ENCODE results near the gene MBNL2.

The MBNL2 gene

DNA sequence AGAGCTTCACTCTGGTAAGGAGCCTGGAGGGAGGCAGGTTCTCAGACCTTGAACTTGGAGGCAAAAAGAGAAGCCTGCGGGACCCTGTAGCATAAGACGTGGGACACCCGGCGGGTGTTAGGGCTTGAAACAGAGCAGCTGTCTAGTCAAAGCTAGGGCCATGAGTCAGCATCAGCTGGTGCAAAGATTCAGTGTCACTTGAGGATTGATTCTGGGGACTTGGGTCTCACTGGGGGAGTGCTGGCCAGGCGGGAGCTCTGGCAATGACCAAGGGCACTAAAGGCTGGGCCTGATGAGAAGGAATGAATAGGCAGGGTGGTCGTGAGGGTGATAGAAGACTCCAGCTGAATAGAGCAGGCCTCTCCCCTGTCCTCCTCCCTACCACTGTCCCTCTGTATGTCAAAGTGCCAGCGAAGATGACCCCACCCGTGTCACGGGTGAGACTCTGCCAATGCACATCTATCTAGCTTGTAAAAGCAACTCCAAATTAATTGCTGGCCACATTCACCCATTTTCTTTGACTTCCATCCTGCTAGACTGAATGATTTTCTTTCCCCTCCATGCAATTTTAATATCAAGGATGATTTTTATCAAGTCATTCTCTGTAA lies 97.1 kb downstream of the MBNL2 start:
- no peak overlapping the region for H3K4me3 ChIP-seq (ENCODE audit: low read depth, low read length)

DNA sequence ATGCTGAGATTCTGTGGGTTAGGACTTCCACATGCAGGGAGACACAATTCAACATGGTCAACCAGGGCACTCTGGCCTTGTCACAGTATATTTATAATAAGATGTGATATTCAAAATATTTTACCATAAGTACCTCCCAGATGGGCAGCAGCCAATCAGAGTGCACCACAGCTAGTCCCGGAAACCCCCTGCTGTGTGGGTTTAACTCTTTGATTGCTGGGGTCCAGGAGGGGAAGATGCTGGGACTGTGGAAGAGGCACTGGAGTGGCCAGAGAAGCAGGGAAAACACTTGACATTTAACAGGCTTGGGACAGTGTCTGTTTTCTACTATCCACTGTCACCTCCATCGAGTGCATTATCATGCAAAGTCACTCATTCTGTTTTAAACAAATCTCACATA lies 99.0 kb downstream of the MBNL2 start:
- H3K4me3 ChIP-seq (ENCODE audit: low read depth, low read length): no peak overlapping the region

DNA sequence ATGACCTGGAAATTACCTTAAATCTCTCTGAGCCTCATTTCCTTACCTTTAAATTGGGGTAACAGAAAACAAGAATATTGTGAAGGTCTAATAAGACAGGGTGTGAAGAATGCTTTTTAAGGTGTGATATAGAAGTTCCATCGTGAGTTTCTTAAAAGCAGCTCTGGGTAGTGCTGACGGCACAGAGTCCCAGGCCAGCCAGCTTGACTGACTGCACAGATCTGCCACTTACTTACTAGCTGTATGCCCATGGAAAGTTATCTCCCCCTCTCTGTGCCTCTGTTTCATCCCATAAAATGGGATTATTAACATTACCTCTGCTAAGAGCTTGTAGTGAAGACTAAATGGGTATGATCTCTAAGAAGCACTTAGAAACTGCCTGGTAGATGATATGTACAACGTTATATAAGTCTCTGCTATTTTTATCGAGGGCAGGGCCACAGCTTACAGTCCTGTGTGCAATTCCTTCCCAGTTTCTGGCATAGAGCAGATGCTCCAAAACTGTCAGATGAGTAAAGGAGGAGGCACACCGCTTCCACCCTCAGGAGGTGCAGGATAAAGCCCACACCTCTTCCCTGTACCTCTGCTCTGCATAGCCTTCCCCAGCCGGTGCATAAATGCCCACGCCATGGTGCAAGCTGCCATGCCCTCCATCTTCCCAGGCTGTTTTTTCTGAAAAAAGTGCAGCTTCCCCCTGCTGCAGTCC lies 99.6 kb downstream of the MBNL2 start:
- no peak overlapping the region for H3K4me3 ChIP-seq (ENCODE audit: low read depth, low read length)

DNA sequence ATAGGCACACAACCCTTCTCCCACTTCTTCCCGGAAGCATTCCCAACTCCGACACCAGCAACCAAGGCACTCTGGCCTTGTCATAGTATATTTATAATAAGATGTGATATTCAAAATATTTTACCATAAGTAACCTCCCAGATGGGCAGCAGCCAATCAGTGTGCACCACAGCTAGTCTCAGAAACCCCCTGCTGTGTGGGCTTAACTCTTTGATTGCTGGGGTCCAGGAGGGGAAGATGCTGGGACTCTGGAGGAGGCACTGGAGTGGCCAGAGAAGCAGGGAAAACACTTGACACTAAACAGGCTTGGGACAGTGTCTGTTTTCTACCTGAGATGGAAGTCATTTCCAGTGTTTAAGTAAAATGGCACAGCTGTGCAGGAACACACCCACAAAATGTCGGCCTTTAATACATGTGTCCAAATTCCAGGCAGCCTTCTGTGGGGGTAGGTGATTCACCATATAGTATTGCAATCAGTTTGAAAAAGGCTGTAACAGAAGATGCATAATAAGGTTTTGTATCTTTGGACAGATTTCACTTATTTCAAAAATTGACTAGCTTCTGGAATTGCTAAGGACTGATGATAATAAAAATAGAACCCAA lies 100.7 kb downstream of the MBNL2 start:
- H3K4me3 ChIP-seq (ENCODE audit: low read depth, low read length): no peak overlapping the region

DNA sequence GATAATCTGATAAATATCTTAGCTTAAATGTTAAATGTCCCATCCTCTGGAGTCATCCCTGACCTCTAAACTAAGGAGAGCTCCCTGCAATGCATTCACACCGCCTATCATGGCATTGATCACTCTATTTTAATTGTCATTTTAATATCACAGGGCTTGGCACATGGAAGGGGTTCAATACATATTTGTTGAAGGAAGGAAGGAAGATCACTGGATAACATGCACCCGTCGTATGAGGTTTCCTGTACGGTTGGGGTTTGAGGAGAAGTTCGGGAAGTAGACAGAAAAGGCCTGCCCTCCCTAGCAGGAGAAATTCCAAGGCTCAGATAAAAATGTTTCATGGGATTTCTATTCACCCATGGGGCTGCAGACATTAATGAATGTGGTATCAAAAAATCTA lies 102.0 kb downstream of the MBNL2 start:
- H3K4me3 ChIP-seq (ENCODE audit: low read depth, low read length): no peak overlapping the region

DNA sequence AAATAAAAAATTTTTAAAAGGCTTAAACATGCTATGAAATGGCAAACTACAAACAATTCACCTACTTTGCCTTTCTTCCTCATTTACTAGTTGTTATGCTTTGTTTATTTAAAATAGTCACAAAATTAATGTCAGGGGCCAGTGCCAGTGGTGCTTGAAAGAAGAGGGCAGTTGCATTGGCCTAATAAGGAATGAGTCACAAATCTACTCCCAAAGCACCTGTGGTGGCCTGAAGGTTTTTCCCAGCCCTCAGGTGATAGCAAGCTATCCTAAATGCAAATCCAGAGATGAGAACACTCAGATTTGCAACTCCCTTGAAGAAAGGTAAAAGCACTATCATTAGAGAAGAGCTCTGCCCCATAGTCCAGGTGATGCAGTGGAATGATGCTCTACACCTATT lies 103.6 kb downstream of the MBNL2 start:
- no peak overlapping the region for H3K4me3 ChIP-seq (ENCODE audit: low read depth, low read length)

DNA sequence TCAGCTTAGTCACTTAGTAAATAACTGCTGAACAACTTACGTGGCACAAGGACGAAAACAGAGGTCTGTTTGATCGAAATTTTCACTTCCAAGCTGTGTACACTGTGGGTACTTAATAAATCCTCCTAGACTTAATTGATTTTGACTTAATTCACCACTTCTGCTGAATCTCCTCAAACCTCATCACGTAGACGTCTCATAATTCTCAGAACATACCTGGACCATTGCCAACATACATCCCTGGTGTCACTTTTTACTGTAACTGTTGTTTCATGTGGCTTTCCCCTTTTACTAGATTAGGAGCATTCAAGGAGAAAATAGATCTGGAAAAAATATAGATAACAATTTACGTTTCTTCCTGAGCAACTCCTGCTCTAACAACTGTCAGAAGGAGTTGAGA lies 105.0 kb downstream of the MBNL2 start:
- H3K4me3 ChIP-seq (ENCODE audit: low read depth, low read length): no peak overlapping the region

DNA sequence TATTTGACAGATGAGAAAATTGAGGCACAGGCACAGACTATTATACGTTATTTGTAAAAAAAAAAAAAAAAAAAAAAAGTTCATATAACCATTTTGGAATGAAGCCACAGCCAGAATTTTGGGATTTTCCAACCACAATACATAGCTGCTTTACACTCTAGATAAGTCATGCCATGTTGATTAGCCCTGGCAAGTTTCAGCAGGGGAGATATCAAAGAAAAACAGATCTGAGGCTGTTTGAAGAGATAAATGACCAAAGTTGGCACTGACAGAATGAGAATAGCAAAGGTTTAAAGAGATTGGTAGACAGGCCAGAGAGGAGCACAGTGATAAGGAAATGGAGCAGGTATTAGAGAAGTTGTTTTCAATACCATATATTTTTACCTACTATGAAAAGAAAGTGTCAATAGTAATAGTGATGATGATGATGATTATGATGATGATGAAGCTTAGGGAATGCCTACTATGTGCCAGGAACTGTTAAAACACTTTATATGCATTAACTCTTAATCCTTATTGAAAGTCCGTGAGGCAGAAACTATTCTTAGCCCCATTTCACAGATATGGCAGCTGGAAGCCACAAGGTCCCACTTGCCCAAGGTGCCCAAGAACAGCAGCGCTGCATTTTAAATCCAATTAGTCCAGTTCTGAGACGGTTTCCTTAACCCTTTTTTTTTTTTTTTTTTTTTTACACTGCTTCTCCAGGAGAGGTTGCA lies 105.5 kb downstream of the MBNL2 start:
- no peak overlapping the region for H3K4me3 ChIP-seq (ENCODE audit: low read depth, low read length)

DNA sequence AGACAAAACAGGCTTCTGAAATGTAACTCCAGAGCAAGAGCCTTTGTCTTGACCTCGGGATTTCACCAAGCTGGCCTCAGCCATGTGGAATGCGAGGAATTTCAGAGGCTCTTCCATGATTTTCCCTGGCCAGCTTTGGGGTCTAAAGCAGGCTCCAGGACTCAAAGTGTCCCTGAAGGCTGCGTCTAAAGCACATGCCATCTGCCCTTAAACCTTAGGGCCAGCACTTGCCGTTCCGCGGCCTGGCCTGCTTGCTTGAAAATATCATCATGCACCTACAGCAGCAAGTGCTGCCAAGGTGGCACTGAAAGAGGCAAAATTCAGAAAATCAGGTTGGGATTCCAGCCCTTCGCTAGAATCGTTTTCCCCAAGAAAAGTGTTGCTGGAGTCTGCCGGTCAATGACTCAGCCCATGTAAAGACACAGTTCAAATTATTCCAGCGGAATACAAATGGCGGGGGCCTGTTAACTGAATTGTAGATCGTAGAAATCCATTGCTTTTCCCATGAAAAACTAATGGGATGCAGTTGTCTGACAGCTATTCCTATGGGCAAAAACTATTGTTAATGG lies 106.2 kb downstream of the MBNL2 start:
- no peak overlapping the region for H3K4me3 ChIP-seq (ENCODE audit: low read depth, low read length)

DNA sequence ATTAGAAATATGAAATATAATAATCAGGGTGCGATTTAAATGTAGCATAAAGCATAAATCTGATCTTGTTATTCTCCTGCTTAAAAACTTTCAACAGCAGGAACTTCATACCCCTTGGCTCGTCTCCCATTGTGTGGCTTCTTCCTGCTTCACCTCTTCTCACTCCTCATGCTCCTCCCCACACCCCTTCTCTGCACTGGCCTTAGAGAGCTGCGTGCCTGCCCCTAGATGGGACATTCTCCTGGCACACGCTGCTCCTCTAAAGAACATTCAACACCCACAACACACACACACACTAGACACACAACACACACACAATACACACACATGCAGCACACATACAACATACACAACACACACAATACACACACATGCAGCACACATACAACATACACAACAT lies 107.2 kb downstream of the MBNL2 start:
- H3K4me3 ChIP-seq (ENCODE audit: low read depth, low read length): no peak overlapping the region

DNA sequence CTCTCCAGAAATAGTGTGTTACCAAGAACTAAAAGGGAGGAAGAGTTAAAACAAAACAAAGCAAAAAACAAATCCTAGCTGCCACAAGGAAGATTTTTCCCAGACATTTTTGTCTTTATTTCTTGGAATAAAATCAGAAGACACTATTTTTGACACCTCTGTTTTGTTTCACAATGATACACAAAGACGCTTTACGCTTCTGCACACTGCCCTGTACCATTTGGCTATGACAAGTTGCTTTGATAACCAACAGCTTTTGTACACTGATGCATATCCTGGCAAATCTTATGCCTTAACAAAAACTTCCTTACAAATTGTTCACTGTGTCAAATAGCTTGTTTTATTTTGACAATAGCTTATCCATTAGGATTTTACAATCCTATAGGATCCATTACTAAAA lies 108.3 kb downstream of the MBNL2 start:
- H3K4me3 ChIP-seq (ENCODE audit: low read depth, low read length): no peak overlapping the region

DNA sequence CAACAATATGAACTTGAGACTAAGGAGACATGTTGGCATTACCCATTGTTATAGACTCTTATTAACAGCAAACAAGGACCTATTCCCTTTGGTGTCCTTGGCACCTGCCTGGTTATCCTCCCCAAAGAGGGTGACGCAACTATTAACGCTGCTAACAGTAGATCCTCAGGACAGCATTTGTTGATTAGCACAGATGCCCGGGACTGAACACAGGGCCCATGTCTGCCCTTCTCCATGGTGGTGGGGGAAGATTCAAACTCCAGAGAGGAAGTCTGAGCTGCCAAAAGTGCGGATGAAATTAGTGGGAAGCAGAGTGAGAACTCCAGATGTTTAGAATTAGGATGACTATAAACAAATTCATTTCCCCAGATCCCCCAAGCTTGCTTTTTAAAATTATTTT lies 110.6 kb downstream of the MBNL2 start:
- no peak overlapping the region for H3K4me3 ChIP-seq (ENCODE audit: low read depth, low read length)

DNA sequence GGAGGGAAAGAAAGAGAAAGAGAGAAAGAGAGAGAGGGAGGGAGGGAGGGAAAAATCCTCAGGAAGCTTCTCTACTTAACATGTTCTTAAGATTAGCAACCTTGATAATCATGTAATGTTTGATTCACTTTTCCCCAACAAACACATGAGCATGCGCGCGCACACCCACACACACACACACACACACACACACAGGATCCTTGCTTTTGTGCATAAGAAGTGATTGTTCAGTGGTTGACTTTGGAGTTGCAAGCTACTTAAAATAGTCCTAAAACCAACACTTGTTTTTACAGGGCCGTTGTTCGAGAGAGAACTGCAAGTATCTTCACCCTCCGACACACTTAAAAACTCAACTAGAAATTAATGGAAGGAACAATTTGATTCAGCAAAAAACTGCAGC lies 111.8 kb downstream of the MBNL2 start:
- H3K4me3 ChIP-seq (ENCODE audit: low read depth, low read length): no peak overlapping the region

DNA sequence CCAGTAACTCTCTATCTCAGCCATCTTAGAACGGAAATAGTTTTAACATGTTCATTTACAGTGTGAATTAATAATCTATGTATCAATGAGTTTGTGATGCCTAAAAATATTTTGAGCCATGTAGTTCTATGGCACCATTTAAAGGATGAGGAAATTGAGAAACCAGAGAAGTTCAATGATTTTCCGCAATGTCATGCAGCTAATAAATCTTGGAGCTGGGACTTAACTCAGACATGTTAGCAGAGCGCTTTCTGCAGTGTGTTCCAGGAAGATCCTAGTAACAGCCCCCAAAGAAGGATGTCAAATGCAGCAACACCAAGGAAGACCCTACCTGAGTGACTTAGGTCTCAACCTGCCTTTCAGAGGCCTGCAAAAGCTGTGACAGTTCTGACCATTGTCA lies 112.6 kb downstream of the MBNL2 start:
- no peak overlapping the region for H3K4me3 ChIP-seq (ENCODE audit: low read depth, low read length)

DNA sequence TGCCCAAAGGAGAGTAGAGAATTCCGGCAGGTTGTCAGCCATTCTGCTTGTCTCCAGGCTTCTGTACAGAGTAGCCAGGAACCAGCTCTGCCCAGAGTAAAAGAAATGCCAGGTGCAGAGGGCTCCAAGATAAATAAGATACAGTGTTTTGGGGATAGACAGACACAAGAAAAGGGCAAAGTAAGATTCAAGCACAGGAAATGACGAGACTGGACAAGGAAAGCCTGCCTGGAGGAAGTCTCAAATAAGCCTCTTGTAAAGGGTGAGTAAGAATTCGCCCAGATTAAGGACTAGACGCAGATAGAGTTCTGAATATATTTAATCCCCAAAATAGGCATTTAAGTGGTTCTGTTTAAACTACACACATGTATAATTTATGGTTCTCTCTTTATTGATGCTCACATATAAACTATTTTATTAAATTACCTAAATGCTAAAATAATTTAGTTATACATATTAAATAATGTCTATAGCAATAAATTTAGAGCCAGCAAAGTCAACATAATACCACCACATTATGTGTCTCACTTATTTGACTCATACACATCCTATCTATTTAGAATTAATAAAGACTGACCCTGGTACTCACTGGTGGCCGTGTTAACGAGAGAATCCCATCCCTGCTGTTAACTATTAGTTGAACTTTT lies 113.5 kb downstream of the MBNL2 start:
- H3K4me3 ChIP-seq (ENCODE audit: low read depth, low read length): no peak overlapping the region

DNA sequence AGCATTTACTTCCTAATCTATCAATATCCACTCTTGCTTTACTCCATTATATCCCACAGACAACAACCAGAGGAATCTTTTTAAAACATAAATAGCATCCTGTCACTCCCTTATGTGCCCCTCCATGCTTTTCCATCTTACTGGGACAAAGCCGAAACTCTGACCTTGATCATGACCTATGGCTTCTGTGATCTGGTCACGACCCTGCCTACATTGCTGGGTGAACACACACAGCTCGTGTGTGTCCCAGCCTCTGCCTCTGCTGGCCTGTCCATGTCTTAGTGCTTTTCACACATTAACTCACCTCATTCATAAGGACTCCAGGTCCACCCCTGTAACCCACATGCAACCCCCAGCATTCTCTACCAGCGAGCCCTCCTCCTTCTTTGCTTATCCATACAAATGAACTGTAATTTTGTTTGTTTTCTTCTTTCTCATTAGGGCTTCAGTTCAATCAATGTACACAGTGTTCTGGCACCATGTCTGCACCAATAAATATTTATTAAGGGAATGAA lies 115.9 kb downstream of the MBNL2 start:
- no peak overlapping the region for H3K4me3 ChIP-seq (ENCODE audit: low read depth, low read length)

DNA sequence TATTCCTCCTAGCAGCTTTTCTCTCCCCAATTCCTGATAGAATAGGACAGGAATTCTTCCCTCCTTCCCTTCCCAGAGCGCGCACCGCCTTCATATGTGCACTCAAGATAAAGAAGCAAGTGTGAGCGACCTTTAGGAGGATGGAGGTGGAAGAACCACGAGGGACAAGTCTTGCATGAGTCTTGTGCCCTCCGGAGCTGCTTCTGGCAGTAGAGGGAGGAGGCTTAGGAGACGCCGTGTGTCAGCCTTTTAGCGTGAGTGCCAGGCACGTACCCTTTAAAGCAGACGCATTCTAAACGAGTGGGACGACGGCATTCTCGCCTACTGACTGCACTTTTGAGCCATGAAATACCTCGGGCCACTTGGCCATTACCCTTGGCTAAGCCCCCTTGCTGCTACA lies 116.4 kb downstream of the MBNL2 start:
- no peak overlapping the region for H3K4me3 ChIP-seq (ENCODE audit: low read depth, low read length)

DNA sequence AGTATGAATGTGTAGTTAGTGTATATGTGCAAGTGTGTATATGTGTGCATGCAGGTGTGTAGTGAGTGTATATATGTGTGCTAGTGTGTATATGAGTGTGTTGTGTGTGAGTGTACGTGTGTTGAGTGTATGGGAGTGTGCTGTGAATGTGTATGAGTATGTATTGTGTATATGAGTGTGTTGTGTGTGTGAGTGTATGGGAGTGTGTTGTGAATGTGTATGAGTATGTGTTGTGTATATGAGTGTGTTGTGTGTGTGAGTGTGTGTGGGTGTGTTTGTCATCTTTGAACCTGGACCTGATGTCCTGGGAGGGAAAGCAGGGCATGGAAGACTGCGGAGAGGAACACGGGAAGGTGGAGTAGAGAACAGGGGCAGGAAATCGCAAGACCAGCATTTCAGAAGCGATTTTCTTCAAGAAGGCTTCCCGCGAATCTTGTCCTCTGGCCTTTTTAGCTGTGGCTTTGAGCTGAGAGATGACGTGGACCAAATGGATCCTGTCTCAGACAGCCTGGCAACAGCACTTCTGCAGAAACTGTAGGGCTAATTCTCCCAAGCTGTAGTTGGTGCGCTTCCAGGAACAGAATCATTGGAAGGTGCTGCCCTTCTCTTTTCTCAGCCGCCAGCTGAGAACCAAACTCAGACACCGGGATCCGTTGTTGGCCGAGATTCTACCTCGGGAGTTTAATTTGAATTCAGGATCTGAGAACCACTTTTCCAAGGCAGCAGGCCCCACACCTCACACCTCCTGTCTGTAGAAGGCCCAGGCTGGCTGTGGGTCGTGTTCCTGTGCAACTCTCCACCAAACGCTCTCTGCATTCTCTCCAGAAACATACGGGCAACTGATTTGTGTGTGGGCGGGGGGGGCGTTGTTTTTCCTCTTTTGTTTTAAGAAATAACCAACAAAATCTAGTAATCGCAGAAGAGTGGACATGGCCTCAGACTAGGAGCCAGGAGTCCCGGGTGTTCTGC lies 117.2 kb downstream of the MBNL2 start:
- no peak overlapping the region for H3K4me3 ChIP-seq (ENCODE audit: low read depth, low read length)

DNA sequence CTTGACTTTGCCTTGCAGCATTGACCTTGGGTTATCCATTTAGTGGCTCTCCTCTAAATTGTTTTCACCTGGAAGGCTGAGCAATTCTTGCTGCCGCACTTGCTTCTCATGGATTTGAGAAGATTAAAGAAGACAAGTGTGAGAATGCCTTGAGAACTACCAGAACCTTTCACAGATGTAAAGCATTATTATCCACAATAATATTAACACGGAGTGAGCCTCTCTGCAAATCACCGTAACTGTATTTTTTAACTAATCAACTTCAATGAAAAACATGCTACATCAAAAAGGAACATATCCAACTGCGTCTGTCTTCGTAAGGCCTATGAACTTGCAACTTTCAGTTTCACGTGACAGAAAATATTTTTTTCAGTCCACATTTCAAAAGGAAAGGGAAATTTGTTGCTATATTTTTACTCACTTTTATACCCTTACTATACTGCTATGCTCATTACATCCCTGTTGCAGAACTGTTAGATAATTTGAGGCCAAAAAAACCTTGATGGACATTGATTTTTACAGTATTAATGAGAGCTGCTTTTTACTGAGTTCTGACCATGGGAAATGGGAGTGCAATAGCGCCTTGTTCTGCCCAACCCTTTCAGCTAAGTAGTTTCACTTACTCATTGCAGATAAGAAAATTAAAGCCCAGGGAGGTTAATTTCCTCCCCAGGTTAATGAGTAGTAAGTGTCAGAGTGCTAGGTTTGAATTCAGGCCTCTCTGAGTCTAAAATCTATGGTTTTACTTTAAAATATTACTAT lies 118.0 kb downstream of the MBNL2 start:
- no peak overlapping the region for H3K4me3 ChIP-seq (ENCODE audit: low read depth, low read length)
